A549 (cell line): Measurements from ENCODE around the gene PTP4A2. TPM values are rescaled to one million over a fixed set of nuclear protein-coding genes. Genes with fewer than 3 reads are reported as not detected.

Experiments
- ATAC-seq, 2 experiments: fragments of 200-7000 bp in 1 of 2; fragments of >200 bp in 1 of 2; cut with Nextera tagmentation in 1 of 2; cut with Tn5 transposase in 1 of 2; 3 replicates each; pipeline versions ENCODE4 v1.8.0 to v1.9.1; 2018 to 2020; ENCODE audit warnings: mild to moderate bottlenecking in 1 of 2, moderate library complexity in 1 of 2
- CTCF ChIA-PET: fragments of 300-600 bp; sonication (Branson Sonifier 250); formaldehyde crosslinking; extraction: SDS; loops from one replicate; lab custom pipeline; 2021; ENCODE audit warnings: antibody characterized with exemption, inconsistent platforms; lab: Yijun Ruan, JAX
- POLR2A ChIA-PET: fragments of 350-600 bp; formaldehyde crosslinking; extraction: SDS; loops from one replicate; lab custom pipeline; 2021; ENCODE audit warnings: antibody characterized with exemption, inconsistent platforms; lab: Yijun Ruan, JAX
- DNase-seq, 2 experiments: peaks; one replicate each; pipeline versions ENCODE4 v3.0.0 to v3.0.0-alpha.2; 2011 to 2016; ENCODE audit warnings: low read depth in 1 of 2, low spot score in 1 of 2
- FAIRE-seq: peaks from 2 replicates; lab custom pipeline; 2011; peaks lifted over from hg19 to GRCh38; lab: Jason Lieb, UNC
- H3K27ac ChIP-seq, 2 experiments: fragments of >200 bp; sonication (Bioruptor Twin); formaldehyde crosslinking; 3 replicates each; pipeline ENCODE4 v1.5.1; 2016 to 2017
- H3K4me1 ChIP-seq: fragments of >200 bp; sonication (Bioruptor Twin); formaldehyde crosslinking; 3 replicates; pipeline ENCODE4 v1.6.1; 2016
- H3K4me2 ChIP-seq: fragments of >200 bp; sonication (Bioruptor Twin); formaldehyde crosslinking; 3 replicates; pipeline ENCODE4 v1.6.1; 2016
- H3K4me3 ChIP-seq: fragments of >200 bp; sonication (Bioruptor Twin); formaldehyde crosslinking; 3 replicates; pipeline ENCODE4 v1.5.1; 2016
- H3K9me3 ChIP-seq: fragments of >200 bp; sonication (Bioruptor Twin); formaldehyde crosslinking; 3 replicates; pipeline ENCODE4 v1.6.1; 2016
- BHLHE40 ChIP-seq: IDR thresholded peaks from 2 replicates; pipeline ENCODE4 v1.6.1; 2012; ENCODE audit warnings: low read depth, low read length, inconsistent platforms
- CBX2 ChIP-seq: fragments of 200-600 bp; sonication (generic); IDR thresholded peaks from 2 replicates; pipeline ENCODE4 v1.6.1; 2016; ENCODE audit warnings: low read depth, mild to moderate bottlenecking, borderline replicate concordance
- CBX8 ChIP-seq: fragments of 200-600 bp; sonication (generic); IDR thresholded peaks from 2 replicates; pipeline ENCODE4 v1.6.1; 2016
- CHD2 ChIP-seq: fragments of 150-350 bp; IDR thresholded peaks from 2 replicates; pipeline ENCODE4 v1.6.1; 2014; ENCODE audit warnings: low read length; ENCODE audit not compliant: partially characterized antibody
- EHMT2 ChIP-seq: fragments of 200-600 bp; sonication (generic); IDR thresholded peaks from 2 replicates; pipeline ENCODE4 v1.6.1; 2016; ENCODE audit warnings: antibody characterized with exemption, low read depth, mild to moderate bottlenecking, moderate library complexity
- EP300 ChIP-seq, 2 experiments: fragments of >200 bp; sonication (Bioruptor Twin); formaldehyde crosslinking; IDR thresholded peaks; 2 replicates in 1 of 2; 3 replicates in 1 of 2; pipeline ENCODE4 v1.6.1; 2016 to 2017
- FOSB ChIP-seq: fragments of 250-450 bp; sonication (Bioruptor Pico); IDR thresholded peaks from 2 replicates; pipeline ENCODE4 v1.5.0; 2020; ENCODE audit warnings: mild to moderate bottlenecking, moderate library complexity
- HEYL ChIP-seq: fragments of 250-450 bp; sonication (Bioruptor Pico); IDR thresholded peaks from 2 replicates; pipeline ENCODE4 v1.8.0; 2021; ENCODE audit warnings: mild to moderate bottlenecking, moderate library complexity
- KDM5A ChIP-seq: fragments of 200-600 bp; sonication (generic); IDR thresholded peaks from 2 replicates; pipeline ENCODE4 v1.6.1; 2016; ENCODE audit warnings: antibody characterized with exemption, mild to moderate bottlenecking
- MYC ChIP-seq: IDR thresholded peaks from 2 replicates; pipeline ENCODE4 v1.6.1; 2012; ENCODE audit warnings: mild to moderate bottlenecking, inconsistent platforms, low read length, improper control_type of control experiment, borderline replicate concordance
- NR3C1 ChIP-seq: fragments of >200 bp; sonication (Bioruptor Twin); formaldehyde crosslinking; IDR thresholded peaks from 3 replicates; pipeline ENCODE4 v1.6.1; 2017
- RAD21 ChIP-seq, 2 experiments: fragments of >200 bp in 1 of 2; sonication (Bioruptor Twin) in 1 of 2; formaldehyde crosslinking in 1 of 2; IDR thresholded peaks in 1 of 2; conservative IDR thresholded peaks in 1 of 2; 2 replicates in 1 of 2; 3 replicates in 1 of 2; pipeline ENCODE4 v1.6.1; 2012 to 2018; ENCODE audit warnings: inconsistent platforms in 1 of 2
- RARB ChIP-seq: fragments of 250-450 bp; sonication (Bioruptor Pico); IDR thresholded peaks from 2 replicates; pipeline ENCODE4 v1.8.0; 2021; ENCODE audit warnings: mild to moderate bottlenecking, moderate library complexity
- RCOR1 ChIP-seq: fragments of 150-350 bp; IDR thresholded peaks from 2 replicates; pipeline ENCODE4 v1.6.1; 2014; ENCODE audit warnings: antibody characterized with exemption, low read length, low read depth
- REST ChIP-seq: fragments of 200-600 bp; sonication (generic); IDR thresholded peaks from 2 replicates; pipeline ENCODE4 v1.6.1; 2016; ENCODE audit warnings: antibody characterized with exemption, mild to moderate bottlenecking, moderate library complexity
- RNF2 ChIP-seq: fragments of 200-600 bp; sonication (generic); IDR thresholded peaks from 2 replicates; pipeline ENCODE4 v1.6.1; 2016; ENCODE audit warnings: low read depth, mild to moderate bottlenecking, antibody characterized with exemption, moderate library complexity, borderline replicate concordance
- TFCP2L1 ChIP-seq: fragments of 250-450 bp; sonication (Bioruptor Pico); IDR thresholded peaks from 2 replicates; pipeline ENCODE4 v1.5.0; 2021; ENCODE audit warnings: mild to moderate bottlenecking
- TP53 ChIP-seq: fragments of 250-450 bp; sonication (Bioruptor Pico); IDR thresholded peaks from 2 replicates; pipeline ENCODE4 v1.5.0; 2021; ENCODE audit warnings: mild to moderate bottlenecking, moderate library complexity
- USF2 ChIP-seq: fragments of 450-650 bp; IDR thresholded peaks from 2 replicates; pipeline ENCODE4 v1.6.1; 2014; ENCODE audit warnings: antibody characterized with exemption
- ZFP36 ChIP-seq: fragments of 450-650 bp; IDR thresholded peaks from 2 replicates; pipeline ENCODE4 v1.6.1; 2014; ENCODE audit warnings: borderline replicate concordance; ENCODE audit not compliant: partially characterized antibody
- ZNF302 ChIP-seq: fragments of 250-450 bp; sonication (Bioruptor Pico); IDR thresholded peaks from 2 replicates; pipeline ENCODE4 v1.9.0; 2021; ENCODE audit warnings: inconsistent platforms, mild to moderate bottlenecking, moderate library complexity
- WGBS: methylation state at CpG from one replicate; pipeline ENCODE4 v1.1.6; 2017; ENCODE audit errors: missing lambda C conversion rate; 5-methylcytosine and 5-hydroxymethylcytosine counted together
- polyA plus RNA-seq, 4 experiments: library from polyadenylated mRNA; depleted of rRNA in 3 of 4; stranded (reverse); fragments of >200 nt; fragmentation: RNase III in 1 of 4; extraction: RNeasy Plus Mini Kit Qiagen cat#74134 plus additional on column Dnase treatment in 1 of 4; gene quantifications; 2 replicates in 3 of 4; 3 replicates in 1 of 4; pipeline ENCODE4 v1.2.3, GENCODE V29; 2011 to 2017
- TF ChIP-seq, protein P1 (sequence below): IDR thresholded peaks from 2 replicates; pipeline ENCODE4 v1.6.1; 2012
- TF ChIP-seq, protein P2 (sequence below): IDR thresholded peaks from 2 replicates; pipeline ENCODE4 v1.6.1; 2012
- TF ChIP-seq, protein P3 (sequence below): IDR thresholded peaks from 2 replicates; pipeline ENCODE4 v1.6.1; 2012; ENCODE audit warnings: low read depth, borderline replicate concordance
- TF ChIP-seq, protein P4 (sequence below): fragments of >200 bp; sonication (Bioruptor Twin); formaldehyde crosslinking; IDR thresholded peaks from 3 replicates; pipeline ENCODE4 v1.5.1; 2016
- TF ChIP-seq, protein P5 (sequence below): fragments of >200 bp; sonication (Bioruptor Twin); formaldehyde crosslinking; IDR thresholded peaks from 3 replicates; pipeline ENCODE4 v1.6.1; 2016

The PTP4A2 gene
- polyA plus RNA-seq, 2 of the 4 experiments (the other 2 are of a cell fraction), result 234 to 563 TPM

DNA sequence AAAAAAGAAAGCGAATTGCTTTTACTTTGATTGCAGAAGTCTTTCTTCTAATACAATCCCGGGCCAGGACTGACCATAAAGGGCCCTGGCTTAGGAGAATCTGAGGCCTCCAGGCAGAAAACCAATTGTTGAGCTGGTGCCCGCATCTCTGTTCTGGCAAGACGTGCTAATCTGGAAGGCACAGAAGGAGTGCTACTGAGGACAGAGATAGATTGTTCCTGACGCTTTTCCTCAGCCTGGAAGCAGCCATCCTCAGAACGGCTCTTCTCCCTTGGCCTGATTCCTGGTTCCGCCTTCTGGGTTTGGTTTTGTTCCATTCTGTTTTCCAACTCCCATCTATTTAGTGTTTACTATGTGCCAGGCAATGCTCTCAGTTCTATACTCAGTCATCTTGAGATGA, 77.6 kb downstream of the PTP4A2 start:
- ChIA-PET POLR2A (no interaction called here), CTCF (interaction anchor here (0.6 kb wide), 1 partner anchor 455 kb away, joined by 3 read pairs; no protein-coding TSS in a partner anchor)
- ATAC-seq, result no peak
- FAIRE-seq, result no peak
- 85% methylated on average over 7 of the region's 7 CpGs for WGBS
- Histone ChIP-seq H3K4me2 (no peak overlapping the region), H3K27ac (no peak overlapping the region), H3K4me3 (no peak overlapping the region), H3K9me3 (no peaks in the 10 kb centered on the region), H3K4me1 (peaks cover 3% of the 10 kb centered on the region; the same call in 2 of the 3 replicates)
- DNase-seq, result no peak
- TF ChIP-seq EHMT2 (no peak), EP300 (IDR thresholded peaks at IDR 0.05) (no peak), BHLHE40 (no peak), FOSB (CRISPR knock-in tag) (no peak), NR3C1 (no peak), RAD21 (conservative IDR thresholded peaks at IDR 0.05 in 1 of 2, IDR thresholded peaks at IDR 0.05 in 1 of 2) (no peak), CBX8 (no peak), RNF2 (no peak), RCOR1 (no peak), TFCP2L1 (no peak), ZFP36 (no peak), TP53 (CRISPR knock-in tag) (no peak), KDM5A (no peak), ZNF302 (CRISPR knock-in tag) (no peak), USF2 (no peak), REST (no peak), CHD2 (no peak)
- TF ChIP-seq, protein P1, sequence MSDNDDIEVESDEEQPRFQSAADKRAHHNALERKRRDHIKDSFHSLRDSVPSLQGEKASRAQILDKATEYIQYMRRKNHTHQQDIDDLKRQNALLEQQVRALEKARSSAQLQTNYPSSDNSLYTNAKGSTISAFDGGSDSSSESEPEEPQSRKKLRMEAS, result no peak
- TF ChIP-seq, protein P2, sequence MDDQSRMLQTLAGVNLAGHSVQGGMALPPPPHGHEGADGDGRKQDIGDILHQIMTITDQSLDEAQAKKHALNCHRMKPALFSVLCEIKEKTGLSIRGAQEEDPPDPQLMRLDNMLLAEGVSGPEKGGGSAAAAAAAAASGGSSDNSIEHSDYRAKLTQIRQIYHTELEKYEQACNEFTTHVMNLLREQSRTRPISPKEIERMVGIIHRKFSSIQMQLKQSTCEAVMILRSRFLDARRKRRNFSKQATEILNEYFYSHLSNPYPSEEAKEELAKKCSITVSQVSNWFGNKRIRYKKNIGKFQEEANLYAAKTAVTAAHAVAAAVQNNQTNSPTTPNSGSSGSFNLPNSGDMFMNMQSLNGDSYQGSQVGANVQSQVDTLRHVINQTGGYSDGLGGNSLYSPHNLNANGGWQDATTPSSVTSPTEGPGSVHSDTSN, result no peak
- TF ChIP-seq, protein P3, sequence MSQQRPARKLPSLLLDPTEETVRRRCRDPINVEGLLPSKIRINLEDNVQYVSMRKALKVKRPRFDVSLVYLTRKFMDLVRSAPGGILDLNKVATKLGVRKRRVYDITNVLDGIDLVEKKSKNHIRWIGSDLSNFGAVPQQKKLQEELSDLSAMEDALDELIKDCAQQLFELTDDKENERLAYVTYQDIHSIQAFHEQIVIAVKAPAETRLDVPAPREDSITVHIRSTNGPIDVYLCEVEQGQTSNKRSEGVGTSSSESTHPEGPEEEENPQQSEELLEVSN, result no peak
- TF ChIP-seq, all 56 proteins: peak for 0

GRCh38 chr1:31859719-31860118, 78.4 kb downstream of the PTP4A2 start:
- Histone ChIP-seq H3K4me1 (peaks cover 9% of the 10 kb centered on the region; the same call in 2 of the 3 replicates), H3K4me3 (no peak overlapping the region), H3K9me3 (no peaks in the 10 kb centered on the region), H3K27ac (no peak overlapping the region), H3K4me2 (no peak overlapping the region)
- ATAC-seq (no peak), FAIRE-seq (no peak), DNase-seq (no peak)
- WGBS, result 73% methylated on average over 2 of the region's 2 CpGs
- POLR2A ChIA-PET, result interaction anchor here (0.6 kb wide), 1 partner anchor 63 kb away, joined by 4 read pairs; no protein-coding TSS in a partner anchor
- CTCF ChIA-PET, result interaction anchor here (1.4 kb wide), 1 partner anchor 104 kb away, joined by 3 read pairs; no protein-coding TSS in a partner anchor
- TF ChIP-seq, protein P3, result no peak
- TF ChIP-seq RARB (CRISPR knock-in tag), result no peak
- TF ChIP-seq EP300 (IDR thresholded peaks at IDR 0.05), result no peak
- no peak for TF ChIP-seq MYC
- TF ChIP-seq FOSB (CRISPR knock-in tag), result no peak
- TF ChIP-seq CBX2, result no peak
- TF ChIP-seq, protein P4, sequence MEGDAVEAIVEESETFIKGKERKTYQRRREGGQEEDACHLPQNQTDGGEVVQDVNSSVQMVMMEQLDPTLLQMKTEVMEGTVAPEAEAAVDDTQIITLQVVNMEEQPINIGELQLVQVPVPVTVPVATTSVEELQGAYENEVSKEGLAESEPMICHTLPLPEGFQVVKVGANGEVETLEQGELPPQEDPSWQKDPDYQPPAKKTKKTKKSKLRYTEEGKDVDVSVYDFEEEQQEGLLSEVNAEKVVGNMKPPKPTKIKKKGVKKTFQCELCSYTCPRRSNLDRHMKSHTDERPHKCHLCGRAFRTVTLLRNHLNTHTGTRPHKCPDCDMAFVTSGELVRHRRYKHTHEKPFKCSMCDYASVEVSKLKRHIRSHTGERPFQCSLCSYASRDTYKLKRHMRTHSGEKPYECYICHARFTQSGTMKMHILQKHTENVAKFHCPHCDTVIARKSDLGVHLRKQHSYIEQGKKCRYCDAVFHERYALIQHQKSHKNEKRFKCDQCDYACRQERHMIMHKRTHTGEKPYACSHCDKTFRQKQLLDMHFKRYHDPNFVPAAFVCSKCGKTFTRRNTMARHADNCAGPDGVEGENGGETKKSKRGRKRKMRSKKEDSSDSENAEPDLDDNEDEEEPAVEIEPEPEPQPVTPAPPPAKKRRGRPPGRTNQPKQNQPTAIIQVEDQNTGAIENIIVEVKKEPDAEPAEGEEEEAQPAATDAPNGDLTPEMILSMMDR, result no peak
- TF ChIP-seq, protein P5, sequence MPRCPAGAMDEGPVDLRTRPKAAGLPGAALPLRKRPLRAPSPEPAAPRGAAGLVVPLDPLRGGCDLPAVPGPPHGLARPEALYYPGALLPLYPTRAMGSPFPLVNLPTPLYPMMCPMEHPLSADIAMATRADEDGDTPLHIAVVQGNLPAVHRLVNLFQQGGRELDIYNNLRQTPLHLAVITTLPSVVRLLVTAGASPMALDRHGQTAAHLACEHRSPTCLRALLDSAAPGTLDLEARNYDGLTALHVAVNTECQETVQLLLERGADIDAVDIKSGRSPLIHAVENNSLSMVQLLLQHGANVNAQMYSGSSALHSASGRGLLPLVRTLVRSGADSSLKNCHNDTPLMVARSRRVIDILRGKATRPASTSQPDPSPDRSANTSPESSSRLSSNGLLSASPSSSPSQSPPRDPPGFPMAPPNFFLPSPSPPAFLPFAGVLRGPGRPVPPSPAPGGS, result no peak
- TF ChIP-seq HEYL (CRISPR knock-in tag), result no peak
